SU-DHL-6 (cell line): ENCODE results near the gene REPS2.

Experiments
- H2AFZ ChIP-seq: fragments of 200-600 bp; sonication (generic); 2 replicates; pipeline ENCODE4 v1.6.1; 2014; ENCODE audit warnings: low read depth, mild to moderate bottlenecking, moderate library complexity, mixed read lengths, antibody characterized with exemption, low read length; ENCODE audit not compliant: severe bottlenecking
- H3F3A ChIP-seq: fragments of 200-600 bp; shearing (Covaris generic); 2 replicates; pipeline ENCODE4 v1.6.0; 2016; ENCODE audit warnings: antibody characterized with exemption, mild to moderate bottlenecking; ENCODE audit not compliant: insufficient read depth
- H3K27ac ChIP-seq: fragments of 200-600 bp; sonication (generic); 2 replicates; pipeline ENCODE4 v1.5.1; 2016; ENCODE audit warnings: low read depth, mild to moderate bottlenecking, low read length, moderate library complexity, mixed read lengths
- H3K27me3 ChIP-seq: fragments of 200-600 bp; sonication (generic), shearing (Covaris generic); 2 replicates; pipeline ENCODE4 v1.6.0; 2014; ENCODE audit warnings: mild to moderate bottlenecking, low read length
- H3K36me3 ChIP-seq: fragments of 200-600 bp; sonication (generic); 2 replicates; pipeline ENCODE4 v1.6.1; 2014; ENCODE audit warnings: mild to moderate bottlenecking, low read length, mixed read lengths
- H3K4me2 ChIP-seq: fragments of 300-600, 200-600 bp; shearing (Covaris generic), sonication (generic); 2 replicates; pipeline ENCODE4 v1.6.0; 2014; ENCODE audit warnings: low read length, low read depth, mild to moderate bottlenecking; ENCODE audit not compliant: poor library complexity, severe bottlenecking
- H3K4me3 ChIP-seq: fragments of 200-600 bp; sonication (generic); 2 replicates; pipeline ENCODE4 v1.5.1; 2014; ENCODE audit warnings: antibody characterized with exemption, low read length, mild to moderate bottlenecking, mixed read lengths; ENCODE audit not compliant: insufficient read depth, poor library complexity, severe bottlenecking
- H3K79me2 ChIP-seq: fragments of 200-600 bp; sonication (generic); 2 replicates; pipeline ENCODE4 v1.6.1; 2014; ENCODE audit warnings: mild to moderate bottlenecking, low read length, moderate library complexity; ENCODE audit not compliant: insufficient read depth
- H3K9ac ChIP-seq: fragments of 200-600 bp; sonication (generic); 2 replicates; pipeline ENCODE4 v1.7.0; 2014; ENCODE audit warnings: mild to moderate bottlenecking, low read length
- H3K9me2 ChIP-seq: fragments of 200-600 bp; sonication (generic); replicated peaks from 2 replicates; pipeline ENCODE4 v1.6.1; 2014; ENCODE audit warnings: low read length; ENCODE audit not compliant: insufficient read depth
- H3K9me3 ChIP-seq: fragments of 200-600 bp; sonication (generic); 2 replicates; pipeline ENCODE4 v1.6.1; 2014; ENCODE audit warnings: low read length, mixed read lengths; ENCODE audit not compliant: insufficient read depth
- H4K20me1 ChIP-seq: fragments of 200-600 bp; sonication (generic); 2 replicates; pipeline ENCODE4 v1.6.1; 2014; ENCODE audit warnings: low read depth, mild to moderate bottlenecking, antibody characterized with exemption, low read length, moderate library complexity, mixed read lengths
- EZH2phosphoT487 ChIP-seq: fragments of 200-600 bp; sonication (generic), shearing (Covaris generic); conservative IDR thresholded peaks from 2 replicates; pipeline ENCODE4 v1.6.1; 2018; ENCODE audit warnings: mild to moderate bottlenecking, antibody characterized with exemption, low read length, moderate library complexity, mixed read lengths
- TF ChIP-seq, protein P1 (sequence below): fragments of 200-600 bp; sonication (generic); IDR thresholded peaks from one replicate; pipeline ENCODE4 v1.5.1; 2017; ENCODE audit warnings: antibody characterized with exemption, mild to moderate bottlenecking, low read length, moderate library complexity; ENCODE audit not compliant: insufficient read depth, poor library complexity, severe bottlenecking

Gene REPS2

DNA sequence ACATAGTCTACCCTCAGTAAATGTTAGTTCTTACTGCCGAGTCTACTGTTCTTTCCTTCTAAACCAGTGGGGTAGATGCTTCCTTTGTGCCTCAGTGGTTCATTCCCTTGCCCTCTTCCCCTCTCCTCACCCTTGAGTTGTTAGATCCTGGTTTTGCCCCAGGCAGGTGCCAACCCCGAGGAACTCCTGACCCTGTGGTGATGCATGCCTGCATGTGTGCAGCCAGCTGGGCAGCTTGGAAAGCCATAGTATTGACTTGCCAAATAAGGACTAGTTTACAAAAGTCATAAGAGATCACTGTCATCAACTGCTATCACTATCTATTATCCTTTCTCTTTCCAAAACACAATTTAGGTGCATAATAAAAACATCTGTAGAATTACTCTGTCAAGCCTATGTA lies 50.9 kb downstream of the REPS2 start:
- no peaks in the 10 kb centered on the region for H3K36me3 ChIP-seq
- H3K4me2 ChIP-seq = no peak overlapping the region
- no peaks in the 10 kb centered on the region for H3K9me3 ChIP-seq
- TF ChIP-seq, protein P1, sequence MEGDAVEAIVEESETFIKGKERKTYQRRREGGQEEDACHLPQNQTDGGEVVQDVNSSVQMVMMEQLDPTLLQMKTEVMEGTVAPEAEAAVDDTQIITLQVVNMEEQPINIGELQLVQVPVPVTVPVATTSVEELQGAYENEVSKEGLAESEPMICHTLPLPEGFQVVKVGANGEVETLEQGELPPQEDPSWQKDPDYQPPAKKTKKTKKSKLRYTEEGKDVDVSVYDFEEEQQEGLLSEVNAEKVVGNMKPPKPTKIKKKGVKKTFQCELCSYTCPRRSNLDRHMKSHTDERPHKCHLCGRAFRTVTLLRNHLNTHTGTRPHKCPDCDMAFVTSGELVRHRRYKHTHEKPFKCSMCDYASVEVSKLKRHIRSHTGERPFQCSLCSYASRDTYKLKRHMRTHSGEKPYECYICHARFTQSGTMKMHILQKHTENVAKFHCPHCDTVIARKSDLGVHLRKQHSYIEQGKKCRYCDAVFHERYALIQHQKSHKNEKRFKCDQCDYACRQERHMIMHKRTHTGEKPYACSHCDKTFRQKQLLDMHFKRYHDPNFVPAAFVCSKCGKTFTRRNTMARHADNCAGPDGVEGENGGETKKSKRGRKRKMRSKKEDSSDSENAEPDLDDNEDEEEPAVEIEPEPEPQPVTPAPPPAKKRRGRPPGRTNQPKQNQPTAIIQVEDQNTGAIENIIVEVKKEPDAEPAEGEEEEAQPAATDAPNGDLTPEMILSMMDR = no peak
- TF ChIP-seq EZH2phosphoT487 = no peak
- H3K27me3 ChIP-seq = no peaks in the 10 kb centered on the region
- H3K79me2 ChIP-seq = no peaks in the 10 kb centered on the region
- H3K4me3 ChIP-seq = no peak overlapping the region
- no peak overlapping the region for H2AFZ ChIP-seq
- H3K9me2 ChIP-seq = no peaks in the 10 kb centered on the region
- no peaks in the 10 kb centered on the region for H3F3A ChIP-seq
- H3K9ac ChIP-seq = no peak overlapping the region
- H4K20me1 ChIP-seq = no peaks in the 10 kb centered on the region
- no peak overlapping the region for H3K27ac ChIP-seq

DNA sequence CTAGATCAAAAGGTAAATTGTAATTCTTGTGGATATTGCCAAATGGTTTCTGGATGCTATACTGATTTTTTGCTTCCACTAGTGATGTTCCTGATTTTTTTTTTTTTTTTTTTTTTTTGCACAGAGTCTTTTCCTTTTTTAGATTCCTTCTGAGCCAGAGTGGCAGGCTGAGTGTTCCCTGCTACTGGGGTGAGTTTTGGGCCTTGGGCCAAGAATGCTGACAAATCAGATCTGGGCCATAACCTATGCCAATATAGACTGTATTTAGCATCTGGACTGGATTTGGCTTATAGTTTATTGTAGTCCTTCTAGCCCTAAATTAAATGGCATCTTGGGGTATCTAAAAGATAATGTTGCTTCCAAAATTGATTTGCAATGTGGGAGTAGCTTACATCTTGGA lies 52.8 kb downstream of the REPS2 start:
- Histone ChIP-seq H3K27me3 (no peaks in the 10 kb centered on the region), H3K9me3 (no peaks in the 10 kb centered on the region), H3K79me2 (no peaks in the 10 kb centered on the region), H3K4me2 (no peak overlapping the region), H3F3A (no peaks in the 10 kb centered on the region), H3K9ac (no peak overlapping the region), H4K20me1 (no peaks in the 10 kb centered on the region), H3K4me3 (no peak overlapping the region), H2AFZ (no peak overlapping the region), H3K9me2 (no peaks in the 10 kb centered on the region), H3K27ac (no peak overlapping the region), H3K36me3 (no peaks in the 10 kb centered on the region)
- TF ChIP-seq, protein P1 = no peak
- no peak for TF ChIP-seq EZH2phosphoT487

DNA sequence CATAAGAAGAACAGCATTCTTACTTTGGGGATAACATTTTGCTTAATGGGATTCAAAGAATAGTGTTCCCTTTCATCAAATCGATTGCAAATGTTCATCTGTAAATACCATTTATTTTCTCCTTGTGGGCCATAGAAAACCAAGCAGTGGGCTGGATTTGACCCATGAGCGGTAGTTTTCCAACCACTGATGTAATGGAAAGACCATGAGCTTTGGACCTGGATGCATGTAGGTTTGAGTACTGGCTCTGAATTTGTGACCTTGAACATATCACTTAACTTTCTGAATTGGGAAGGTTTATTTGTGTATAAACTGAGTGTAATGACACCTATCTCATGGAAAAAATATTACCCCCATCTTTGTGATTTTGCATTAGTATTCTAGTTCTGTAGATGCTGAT lies 54.3 kb downstream of the REPS2 start:
- TF ChIP-seq, protein P1 = no peak
- TF ChIP-seq EZH2phosphoT487 = no peak
- Histone ChIP-seq H3K9me3 (no peaks in the 10 kb centered on the region), H4K20me1 (no peaks in the 10 kb centered on the region), H3K36me3 (no peaks in the 10 kb centered on the region), H3K27me3 (no peaks in the 10 kb centered on the region), H3K4me3 (no peak overlapping the region), H3K9ac (no peak overlapping the region), H3F3A (no peaks in the 10 kb centered on the region), H3K79me2 (no peaks in the 10 kb centered on the region), H2AFZ (no peak overlapping the region), H3K27ac (no peak overlapping the region), H3K4me2 (no peak overlapping the region), H3K9me2 (no peaks in the 10 kb centered on the region)
